HG02588 (cell line): ENCODE data around the gene CFHR5.
"Not testable (repeated sequence)": the region's sequence is repeated elsewhere in the genome, so short reads cannot be mapped to it uniquely, and the experiment has no call there.

ENCODE experiments used
- ATAC-seq: cut with Tn5 transposase; IDR thresholded peaks from one replicate; pipeline ENCODE4 v1.9.1; 2021; ENCODE audit warnings: mild to moderate bottlenecking, moderate library complexity; ENCODE audit not compliant: unreplicated experiment

The CFHR5 gene

GRCh38 chr1:196977278-196977677 lies at the start of gene CFHR5:
TSS of gene CFHR5 (plus strand) at chr1:196977556. CDS start at chr1:196977665, 109 bp downstream.
- ATAC-seq, result no peak

GRCh38 chr1:196932853-196933252 lies 44.5 kb upstream of the CFHR5 start:
- ATAC-seq, result not testable (repeated sequence)

- ATAC-seq, result no peak
These were observed 43.7 kb upstream of the CFHR5 start for GRCh38 chr1:196933531-196934189.

GRCh38 chr1:196941474-196941873 lies 35.9 kb upstream of the CFHR5 start:
- not testable (repeated sequence) for ATAC-seq

GRCh38 chr1:196943568-196943967 lies 33.8 kb upstream of the CFHR5 start, which contains the start of gene CFHR2:
TSS of gene CFHR2 (plus strand) at chr1:196943738. CDS start at chr1:196943881, 143 bp downstream.
- not testable (repeated sequence) for ATAC-seq

GRCh38 chr1:196951711-196952394 lies 25.5 kb upstream of the CFHR5 start:
- ATAC-seq, result peak; percentile 94

GRCh38 chr1:196954778-196955177 lies 22.6 kb upstream of the CFHR5 start:
- ATAC-seq, result no peak

GRCh38 chr1:196955926-196956325 lies 21.4 kb upstream of the CFHR5 start:
- ATAC-seq, result no peak

- peak; percentile 58 for ATAC-seq
These were observed 16.5 kb upstream of the CFHR5 start for GRCh38 chr1:196960854-196961253.

- no peak for ATAC-seq
These were observed 7.2 kb upstream of the CFHR5 start for GRCh38 chr1:196970182-196970581.

GRCh38 chr1:196976278-196976677 lies 1.1 kb upstream of the CFHR5 start:
- ATAC-seq, result no peak

GRCh38 chr1:196980859-196981258 lies 3.5 kb downstream of the CFHR5 start:
- ATAC-seq, result no peak

- ATAC-seq, result not testable (repeated sequence)
These were observed 4.9 kb downstream of the CFHR5 start for GRCh38 chr1:196982247-196982646.

- not testable (repeated sequence) for ATAC-seq
These were observed 14.7 kb downstream of the CFHR5 start for GRCh38 chr1:196991919-196992651.

GRCh38 chr1:196993916-196994315 lies 16.6 kb downstream of the CFHR5 start:
- ATAC-seq, result no peak

GRCh38 chr1:196997423-196997822 lies 20.1 kb downstream of the CFHR5 start:
- no peak for ATAC-seq

- ATAC-seq, result no peak
These were observed 24.5 kb downstream of the CFHR5 start for GRCh38 chr1:197001828-197002227.

- ATAC-seq, result no peak
These were observed 25.8 kb downstream of the CFHR5 start for GRCh38 chr1:197003132-197003531.

- ATAC-seq, result no peak
These were observed 31.5 kb downstream of the CFHR5 start for GRCh38 chr1:197008861-197009260.

- ATAC-seq, result no peak
These were observed 34.3 kb downstream of the CFHR5 start for GRCh38 chr1:197011614-197012013.

GRCh38 chr1:197013234-197013633 lies 35.9 kb downstream of the CFHR5 start:
- no peak for ATAC-seq

GRCh38 chr1:197016751-197017150 lies 39.4 kb downstream of the CFHR5 start:
- no peak for ATAC-seq
